DND-41 (cell line): ENCODE data around the gene KAZN.

ENCODE experiments used
- ATAC-seq: fragments of 200-7000 bp; cut with Tn5 transposase; 3 replicates; pipeline ENCODE4 v1.9.1; 2021; ENCODE audit warnings: low read depth; ENCODE audit not compliant: insufficient read depth
- DNase-seq: peaks from one replicate; pipeline ENCODE4 v3.0.0-alpha.2; 2020
- H2AFZ ChIP-seq: 2 replicates; pipeline ENCODE4 v1.6.0; 2012; ENCODE audit warnings: low read depth, low read length
- H3K27ac ChIP-seq: 2 replicates; pipeline ENCODE4 v1.5.1; 2012; ENCODE audit warnings: low read length, inconsistent platforms
- H3K27me3 ChIP-seq: fragments of 200-600 bp; sonication (generic); 2 replicates; pipeline ENCODE4 v1.6.0; 2012; ENCODE audit warnings: low read length, mild to moderate bottlenecking, inconsistent platforms; ENCODE audit not compliant: insufficient read depth, poor library complexity
- H3K36me3 ChIP-seq: 2 replicates; pipeline ENCODE4 v1.5.1; 2012; ENCODE audit warnings: low read length, inconsistent platforms; ENCODE audit not compliant: insufficient read depth
- H3K4me1 ChIP-seq: 2 replicates; pipeline ENCODE4 v1.5.1; 2012; ENCODE audit warnings: mild to moderate bottlenecking, low read length; ENCODE audit not compliant: insufficient read depth
- H3K4me2 ChIP-seq: 2 replicates; pipeline ENCODE4 v1.6.0; 2012; ENCODE audit warnings: mild to moderate bottlenecking, moderate library complexity, low read length, inconsistent platforms; ENCODE audit not compliant: insufficient read depth
- H3K4me3 ChIP-seq, 2 experiments: fragments of 200-600 bp in 1 of 2; shearing (Covaris generic) in 1 of 2; 2 replicates each; pipeline ENCODE4 v1.5.1; 2012 to 2016; ENCODE audit warnings: inconsistent platforms in 2 of 2, low read length in 2 of 2, mild to moderate bottlenecking in 2 of 2, low read depth in 1 of 2, moderate library complexity in 1 of 2
- H3K79me2 ChIP-seq: 2 replicates; pipeline ENCODE4 v1.6.0; 2012; ENCODE audit warnings: low read length, inconsistent platforms; ENCODE audit not compliant: insufficient read depth
- H3K9ac ChIP-seq: 2 replicates; pipeline ENCODE4 v1.6.0; 2012; ENCODE audit warnings: low read depth, mild to moderate bottlenecking, inconsistent platforms, low read length, moderate library complexity
- H3K9me3 ChIP-seq: 2 replicates; pipeline ENCODE4 v1.5.1; 2012; ENCODE audit warnings: low read length, moderate library complexity, mild to moderate bottlenecking, inconsistent platforms; ENCODE audit not compliant: insufficient read depth, severe bottlenecking
- H4K20me1 ChIP-seq: 2 replicates; pipeline ENCODE4 v1.6.0; 2012; ENCODE audit warnings: low read length; ENCODE audit not compliant: insufficient read depth
- EZH2 ChIP-seq: IDR thresholded peaks from 3 replicates; pipeline ENCODE4 v1.6.1; 2012; ENCODE audit warnings: borderline replicate concordance, low read depth, mild to moderate bottlenecking, moderate library complexity, low read length, inconsistent platforms; ENCODE audit not compliant: severe bottlenecking
- TF ChIP-seq, protein P1 (sequence below): IDR thresholded peaks from 2 replicates; pipeline ENCODE4 v1.5.1; 2012; ENCODE audit warnings: borderline replicate concordance, low read length, moderate library complexity, mild to moderate bottlenecking; ENCODE audit not compliant: poor library complexity, severe bottlenecking; ENCODE audit errors: extremely low read depth

KAZN gene

DNA sequence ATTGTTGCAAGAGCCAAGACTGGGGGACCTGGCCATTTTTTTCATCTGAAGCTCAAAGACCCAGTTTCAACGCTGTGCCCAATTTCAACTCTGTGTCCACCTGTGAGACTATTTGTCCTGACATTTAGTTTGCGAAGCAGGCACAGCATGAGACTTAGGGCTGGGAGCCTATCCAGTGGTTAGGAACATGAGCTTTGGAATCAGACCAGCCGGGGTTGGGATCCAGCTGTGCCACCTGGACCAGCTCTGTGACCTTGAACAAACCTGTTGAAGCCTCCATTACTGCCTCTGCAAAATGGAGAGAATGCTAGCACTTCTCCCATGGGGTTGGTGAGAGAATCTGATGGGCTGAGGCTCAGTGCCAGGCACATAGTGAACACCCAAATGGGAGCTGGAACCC lies 348.9 kb downstream of the KAZN start:
- Histone ChIP-seq H4K20me1 (peaks cover 33% of the 10 kb centered on the region), H3K27me3 (no peaks in the 10 kb centered on the region), H3K4me2 (no peak overlapping the region), H3K27ac (no peak overlapping the region), H3K9ac (no peak overlapping the region), H3K9me3 (no peaks in the 10 kb centered on the region), H2AFZ (no peak overlapping the region), H3K36me3 (peaks cover 3% of the 10 kb centered on the region; the same call in 1 of the 2 replicates), H3K4me3 (no peak overlapping the region), H3K4me1 (no peaks in the 10 kb centered on the region), H3K79me2 (peaks cover 13% of the 10 kb centered on the region)
- TF ChIP-seq, protein P1, sequence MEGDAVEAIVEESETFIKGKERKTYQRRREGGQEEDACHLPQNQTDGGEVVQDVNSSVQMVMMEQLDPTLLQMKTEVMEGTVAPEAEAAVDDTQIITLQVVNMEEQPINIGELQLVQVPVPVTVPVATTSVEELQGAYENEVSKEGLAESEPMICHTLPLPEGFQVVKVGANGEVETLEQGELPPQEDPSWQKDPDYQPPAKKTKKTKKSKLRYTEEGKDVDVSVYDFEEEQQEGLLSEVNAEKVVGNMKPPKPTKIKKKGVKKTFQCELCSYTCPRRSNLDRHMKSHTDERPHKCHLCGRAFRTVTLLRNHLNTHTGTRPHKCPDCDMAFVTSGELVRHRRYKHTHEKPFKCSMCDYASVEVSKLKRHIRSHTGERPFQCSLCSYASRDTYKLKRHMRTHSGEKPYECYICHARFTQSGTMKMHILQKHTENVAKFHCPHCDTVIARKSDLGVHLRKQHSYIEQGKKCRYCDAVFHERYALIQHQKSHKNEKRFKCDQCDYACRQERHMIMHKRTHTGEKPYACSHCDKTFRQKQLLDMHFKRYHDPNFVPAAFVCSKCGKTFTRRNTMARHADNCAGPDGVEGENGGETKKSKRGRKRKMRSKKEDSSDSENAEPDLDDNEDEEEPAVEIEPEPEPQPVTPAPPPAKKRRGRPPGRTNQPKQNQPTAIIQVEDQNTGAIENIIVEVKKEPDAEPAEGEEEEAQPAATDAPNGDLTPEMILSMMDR, result no peak
- no peak for TF ChIP-seq EZH2
- DNase-seq, result no peak
- ATAC-seq, result no peak

DNA sequence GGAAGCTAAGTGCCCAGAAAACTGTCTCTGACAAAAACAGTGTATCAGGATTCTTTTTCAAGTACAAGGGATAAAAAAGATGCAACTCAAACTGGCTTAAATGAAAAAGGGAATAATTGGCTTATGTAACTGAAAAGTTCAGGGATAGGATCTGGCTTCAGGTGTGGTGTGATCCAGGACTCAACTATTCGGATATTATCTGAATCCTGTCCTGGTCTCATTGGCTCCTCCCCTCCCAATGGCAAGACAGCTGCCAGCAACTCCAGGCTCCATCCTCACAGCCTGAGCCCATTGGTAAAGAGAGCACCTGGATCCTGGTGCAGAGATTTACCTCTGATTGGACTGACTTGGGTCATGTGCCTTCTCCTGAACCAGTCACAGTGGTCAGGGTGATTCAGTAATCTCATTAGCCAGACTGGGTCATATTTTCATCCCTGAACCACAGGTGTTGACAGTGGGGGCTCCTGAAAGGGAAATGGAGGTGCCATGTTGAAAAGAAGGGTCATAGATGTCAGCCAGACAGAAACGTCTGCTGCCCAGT lies 349.7 kb downstream of the KAZN start:
- no peak overlapping the region for H3K9ac ChIP-seq
- H4K20me1 ChIP-seq, result peaks cover 30% of the 10 kb centered on the region
- no peak for DNase-seq
- H3K79me2 ChIP-seq, result peaks cover 16% of the 10 kb centered on the region
- no peak overlapping the region for H2AFZ ChIP-seq
- no peak for ATAC-seq
- TF ChIP-seq, protein P1, result no peak
- no peaks in the 10 kb centered on the region for H3K27me3 ChIP-seq
- peaks cover 7% of the 10 kb centered on the region; the same call in 1 of the 2 replicates for H3K36me3 ChIP-seq
- no peak overlapping the region for H3K4me2 ChIP-seq
- H3K4me3 ChIP-seq, result no peak overlapping the region
- H3K4me1 ChIP-seq, result no peaks in the 10 kb centered on the region
- no peaks in the 10 kb centered on the region for H3K9me3 ChIP-seq
- no peak overlapping the region for H3K27ac ChIP-seq

DNA sequence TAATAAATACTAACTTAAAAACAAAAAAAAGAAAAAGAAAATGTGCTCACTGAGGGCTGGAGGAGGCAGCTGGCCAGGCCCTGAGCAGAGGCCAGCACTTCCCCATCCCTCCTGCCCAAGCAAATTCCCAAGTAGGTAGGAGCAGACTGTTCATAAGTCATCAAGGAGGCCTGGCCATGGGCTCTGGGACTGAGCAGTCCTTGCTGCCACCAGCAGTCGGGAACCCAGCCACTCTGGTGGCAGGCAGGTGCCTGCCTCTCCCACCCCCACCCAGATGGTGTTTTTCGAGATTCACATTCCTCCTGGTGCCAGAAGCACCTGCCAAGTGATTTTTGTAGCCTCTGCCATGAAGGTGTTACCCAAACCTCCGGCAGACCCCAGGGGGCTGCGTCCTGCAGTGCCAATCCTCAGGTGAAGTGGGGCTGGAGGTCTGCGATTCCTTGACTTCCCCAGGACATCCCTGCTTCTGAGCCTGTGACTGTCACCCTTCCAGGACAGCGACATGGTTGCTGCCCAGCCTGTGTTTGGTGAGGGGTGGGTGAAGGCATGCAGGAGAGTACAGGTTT lies 350.9 kb downstream of the KAZN start:
- Histone ChIP-seq H3K4me1 (no peaks in the 10 kb centered on the region), H3K36me3 (peaks cover 8% of the 10 kb centered on the region; the same call in 1 of the 2 replicates), H3K27ac (no peak overlapping the region), H3K9me3 (peaks cover 3% of the 10 kb centered on the region), H3K9ac (no peak overlapping the region), H3K4me3 (no peak overlapping the region), H3K79me2 (peaks cover 13% of the 10 kb centered on the region), H4K20me1 (peaks cover 24% of the 10 kb centered on the region), H2AFZ (no peak overlapping the region), H3K4me2 (no peak overlapping the region), H3K27me3 (no peaks in the 10 kb centered on the region)
- ATAC-seq (no peak), DNase-seq (no peak)
- TF ChIP-seq, protein P1, result no peak
- no peak for TF ChIP-seq EZH2
